Panc1 (cell line): ENCODE measurements around the gene PBRM1. TPM values are rescaled to one million over a fixed set of nuclear protein-coding genes. Genes with fewer than 3 reads are reported as not detected.

Experiments
- ATAC-seq: fragments of 200-7000 bp; cut with Tn5 transposase; 2 replicates; pipeline ENCODE4 v1.9.1; 2020; ENCODE audit warnings: mild to moderate bottlenecking, moderate library complexity
- BruUV-seq: library from RNA; stranded (reverse); fragments of 400-500 nt; replicated peaks from 2 replicates; lab custom pipeline; 2021; lab: Mats Ljungman, UMichigan
- CTCF ChIA-PET: fragments of 300-600 bp; sonication (Branson Sonifier 250); formaldehyde crosslinking; loops from one replicate; lab custom pipeline; 2022; ENCODE audit warnings: antibody characterized with exemption; lab: Charles Lee
- POLR2A ChIA-PET: fragments of 300-600 bp; sonication (Branson Sonifier 250); formaldehyde crosslinking; loops from one replicate; lab custom pipeline; 2022; ENCODE audit warnings: antibody characterized with exemption; lab: Charles Lee
- DNase-seq: peaks from one replicate; pipeline ENCODE4 v3.0.0-alpha.2; 2010; ENCODE audit warnings: low read depth, low spot score
- H3K27ac ChIP-seq: 2 replicates; pipeline ENCODE4 v1.5.1; 2011; ENCODE audit warnings: mild to moderate bottlenecking, low read length, inconsistent platforms
- H3K27me3 ChIP-seq: fragments of 200-500 bp; sonication (Bioruptor generic); 2 replicates; pipeline ENCODE4 v1.6.0; 2014; ENCODE audit warnings: low read length, inconsistent platforms; ENCODE audit not compliant: control insufficient read depth, insufficient read depth
- H3K36me3 ChIP-seq: fragments of 200-500 bp; sonication (Bioruptor generic); 2 replicates; pipeline ENCODE4 v1.5.1; 2014; ENCODE audit warnings: inconsistent platforms, mild to moderate bottlenecking, low read length, moderate library complexity; ENCODE audit not compliant: control insufficient read depth, insufficient read depth
- H3K4me1 ChIP-seq: 2 replicates; pipeline ENCODE4 v1.5.1; 2011; ENCODE audit warnings: inconsistent platforms, mild to moderate bottlenecking, low read length, moderate library complexity; ENCODE audit not compliant: control insufficient read depth, insufficient read depth
- H3K4me3 ChIP-seq, 2 experiments: 2 replicates each; pipeline ENCODE4 v1.5.1; 2011 to 2012; ENCODE audit warnings: low read depth in 2 of 2, low read length in 2 of 2, mild to moderate bottlenecking in 2 of 2, inconsistent platforms in 1 of 2, moderate library complexity in 1 of 2
- H3K9me3 ChIP-seq: fragments of 200-500 bp; sonication (Bioruptor generic); 2 replicates; pipeline ENCODE4 v1.5.1; 2014; ENCODE audit warnings: low read depth, mild to moderate bottlenecking, inconsistent platforms, low read length, moderate library complexity; ENCODE audit not compliant: control insufficient read depth, insufficient read depth
- SIN3A ChIP-seq: IDR thresholded peaks from 2 replicates; pipeline ENCODE4 v1.6.1; 2012; ENCODE audit warnings: low read depth, mild to moderate bottlenecking, low read length, moderate library complexity, borderline replicate concordance; ENCODE audit not compliant: insufficient read depth
- TCF7L2 ChIP-seq: IDR thresholded peaks from 2 replicates; pipeline ENCODE4 v1.6.1; 2011; ENCODE audit warnings: mild to moderate bottlenecking, low read depth, low read length, inconsistent platforms
- in situ Hi-C: cut with HindIII; loops from 2 replicates; pipeline ENCODE4 v1.10.0; 2016; ENCODE audit warnings: low sequenced_read_pairs, low pct_unique_long_range_greater_than_20kb
- intact Hi-C: fragments of 100-400 bp; cut with micrococcal nuclease; formaldehyde crosslinking; loops from one replicate; pipeline ENCODE4 v1.10.0; 2022; ENCODE audit not compliant: unreplicated experiment
- total RNA-seq: library from RNA; stranded (reverse); gene quantifications from one replicate; pipeline ENCODE4 v1.2.1, GENCODE V29; 2021; ENCODE audit not compliant: unreplicated experiment
- TF ChIP-seq, protein P1 (sequence below): fragments of 450-650 bp; IDR thresholded peaks from 2 replicates; pipeline ENCODE4 v1.5.1; 2017; ENCODE audit warnings: mild to moderate bottlenecking
- TF ChIP-seq, protein P2 (sequence below), 2 experiments: IDR thresholded peaks; 2 replicates each; pipeline ENCODE4 v1.6.1; 2011 to 2012; ENCODE audit warnings: low read depth in 2 of 2, control low read depth in 1 of 2, low read length in 1 of 2, mild to moderate bottlenecking in 1 of 2, moderate library complexity in 1 of 2; ENCODE audit not compliant: insufficient read depth in 1 of 2

The PBRM1 gene
- total RNA-seq, 1 experiment from 2014 or later = 43.5 TPM

DNA sequence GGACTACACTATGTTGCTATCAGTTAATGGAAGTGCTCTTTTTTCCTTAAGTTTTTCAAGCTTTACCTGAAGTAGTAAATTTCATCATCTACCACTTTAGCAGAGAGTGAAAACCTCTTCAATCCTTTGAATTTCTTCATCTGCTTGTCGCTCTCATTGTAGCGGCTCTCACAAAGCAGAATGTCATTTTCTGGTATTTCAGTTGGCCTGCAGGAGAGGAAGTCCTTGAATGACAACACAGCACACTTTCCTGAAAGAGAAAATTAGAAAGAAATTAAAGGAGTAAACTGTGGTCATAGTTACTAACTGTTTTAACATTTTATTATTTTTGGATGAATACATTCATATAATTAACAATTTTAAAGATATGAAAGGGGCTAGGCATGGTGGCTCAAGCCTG lies 121.7 kb downstream of the PBRM1 start:
- Histone ChIP-seq H3K4me3 (no peak overlapping the region), H3K27me3 (no peaks in the 10 kb centered on the region), H3K4me1 (no peaks in the 10 kb centered on the region), H3K9me3 (no peaks in the 10 kb centered on the region), H3K27ac (no peak overlapping the region), H3K36me3 (peaks cover 13% of the 10 kb centered on the region)
- CTCF ChIA-PET = no interaction called here
- POLR2A ChIA-PET = no interaction called here
- BruUV-seq = no TSS peak
- intact Hi-C loops (no loop called here), in situ Hi-C loops (no loop called here)
- TF ChIP-seq, protein P1, sequence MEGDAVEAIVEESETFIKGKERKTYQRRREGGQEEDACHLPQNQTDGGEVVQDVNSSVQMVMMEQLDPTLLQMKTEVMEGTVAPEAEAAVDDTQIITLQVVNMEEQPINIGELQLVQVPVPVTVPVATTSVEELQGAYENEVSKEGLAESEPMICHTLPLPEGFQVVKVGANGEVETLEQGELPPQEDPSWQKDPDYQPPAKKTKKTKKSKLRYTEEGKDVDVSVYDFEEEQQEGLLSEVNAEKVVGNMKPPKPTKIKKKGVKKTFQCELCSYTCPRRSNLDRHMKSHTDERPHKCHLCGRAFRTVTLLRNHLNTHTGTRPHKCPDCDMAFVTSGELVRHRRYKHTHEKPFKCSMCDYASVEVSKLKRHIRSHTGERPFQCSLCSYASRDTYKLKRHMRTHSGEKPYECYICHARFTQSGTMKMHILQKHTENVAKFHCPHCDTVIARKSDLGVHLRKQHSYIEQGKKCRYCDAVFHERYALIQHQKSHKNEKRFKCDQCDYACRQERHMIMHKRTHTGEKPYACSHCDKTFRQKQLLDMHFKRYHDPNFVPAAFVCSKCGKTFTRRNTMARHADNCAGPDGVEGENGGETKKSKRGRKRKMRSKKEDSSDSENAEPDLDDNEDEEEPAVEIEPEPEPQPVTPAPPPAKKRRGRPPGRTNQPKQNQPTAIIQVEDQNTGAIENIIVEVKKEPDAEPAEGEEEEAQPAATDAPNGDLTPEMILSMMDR = no peak
- TF ChIP-seq SIN3A = no peak
- no peak for DNase-seq
- ATAC-seq = no peak

DNA sequence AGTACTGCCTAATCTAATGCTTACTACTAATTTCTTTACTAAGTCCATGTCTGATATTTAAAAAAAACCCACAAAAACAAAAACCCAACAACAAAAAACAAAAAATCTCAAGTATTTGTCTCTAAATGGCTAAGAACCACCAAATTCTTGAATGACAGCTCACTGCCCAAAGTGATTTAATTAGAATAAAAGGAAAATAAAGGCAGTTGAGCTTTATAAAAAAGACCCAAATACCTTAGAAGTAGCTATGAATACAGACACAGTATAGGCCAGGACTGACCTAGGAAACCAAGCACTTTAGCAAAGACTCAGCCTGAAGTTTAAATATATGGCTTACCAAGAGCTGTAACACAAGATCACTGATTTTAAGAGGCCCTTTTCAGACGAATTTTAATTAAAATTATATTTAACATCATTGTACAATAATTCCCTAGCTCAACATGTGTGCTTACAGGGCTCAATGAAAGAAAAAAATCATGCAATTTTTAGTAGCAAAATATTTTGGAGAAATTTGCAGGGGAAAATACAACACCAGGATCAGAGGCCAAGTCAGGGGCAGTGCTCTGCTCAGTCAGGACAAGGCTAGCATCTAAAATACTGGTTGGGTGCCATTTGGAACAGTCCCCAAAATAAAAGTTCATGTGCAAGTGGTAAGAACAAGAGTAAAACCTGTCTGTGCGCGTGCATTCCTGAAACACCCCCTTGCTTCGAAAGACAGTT lies 124.5 kb downstream of the PBRM1 start:
- in situ Hi-C loops = no loop called here
- Histone ChIP-seq H3K4me3 (no peak overlapping the region), H3K4me1 (no peaks in the 10 kb centered on the region), H3K27me3 (no peaks in the 10 kb centered on the region), H3K27ac (no peak overlapping the region), H3K9me3 (no peaks in the 10 kb centered on the region), H3K36me3 (peaks cover 16% of the 10 kb centered on the region)
- TF ChIP-seq, protein P1 = no peak
- no peak for TF ChIP-seq TCF7L2
- TF ChIP-seq, protein P2, sequence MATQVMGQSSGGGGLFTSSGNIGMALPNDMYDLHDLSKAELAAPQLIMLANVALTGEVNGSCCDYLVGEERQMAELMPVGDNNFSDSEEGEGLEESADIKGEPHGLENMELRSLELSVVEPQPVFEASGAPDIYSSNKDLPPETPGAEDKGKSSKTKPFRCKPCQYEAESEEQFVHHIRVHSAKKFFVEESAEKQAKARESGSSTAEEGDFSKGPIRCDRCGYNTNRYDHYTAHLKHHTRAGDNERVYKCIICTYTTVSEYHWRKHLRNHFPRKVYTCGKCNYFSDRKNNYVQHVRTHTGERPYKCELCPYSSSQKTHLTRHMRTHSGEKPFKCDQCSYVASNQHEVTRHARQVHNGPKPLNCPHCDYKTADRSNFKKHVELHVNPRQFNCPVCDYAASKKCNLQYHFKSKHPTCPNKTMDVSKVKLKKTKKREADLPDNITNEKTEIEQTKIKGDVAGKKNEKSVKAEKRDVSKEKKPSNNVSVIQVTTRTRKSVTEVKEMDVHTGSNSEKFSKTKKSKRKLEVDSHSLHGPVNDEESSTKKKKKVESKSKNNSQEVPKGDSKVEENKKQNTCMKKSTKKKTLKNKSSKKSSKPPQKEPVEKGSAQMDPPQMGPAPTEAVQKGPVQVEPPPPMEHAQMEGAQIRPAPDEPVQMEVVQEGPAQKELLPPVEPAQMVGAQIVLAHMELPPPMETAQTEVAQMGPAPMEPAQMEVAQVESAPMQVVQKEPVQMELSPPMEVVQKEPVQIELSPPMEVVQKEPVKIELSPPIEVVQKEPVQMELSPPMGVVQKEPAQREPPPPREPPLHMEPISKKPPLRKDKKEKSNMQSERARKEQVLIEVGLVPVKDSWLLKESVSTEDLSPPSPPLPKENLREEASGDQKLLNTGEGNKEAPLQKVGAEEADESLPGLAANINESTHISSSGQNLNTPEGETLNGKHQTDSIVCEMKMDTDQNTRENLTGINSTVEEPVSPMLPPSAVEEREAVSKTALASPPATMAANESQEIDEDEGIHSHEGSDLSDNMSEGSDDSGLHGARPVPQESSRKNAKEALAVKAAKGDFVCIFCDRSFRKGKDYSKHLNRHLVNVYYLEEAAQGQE (IDR thresholded peaks at IDR 0.05; ENCODE audit: insufficient read depth in 1 of 2, low read depth in 2 of 2, low read length in 1 of 2) = no peak
- CTCF ChIA-PET = no interaction called here
- POLR2A ChIA-PET = no interaction called here
- BruUV-seq = no TSS peak
- ATAC-seq (no peak), DNase-seq (no peak)
- intact Hi-C loops = no loop called here
